ENCODE results near the gene SGIP1. TPM values are rescaled to one million over a fixed set of nuclear protein-coding genes. Genes with fewer than 3 reads are reported as not detected.

SGIP1 gene
- total and polyA plus RNA-seq, 2 of the 8 experiments (the other 6 are each of a cell fraction or from before 2014, with no cell fraction given): 1.4 to 2.1 TPM

- TF ChIP-seq RNF2 (IDR thresholded peaks at IDR 0.05; ENCODE audit: borderline replicate concordance, low read depth, low read length, missing control alignments, poor library complexity, severe bottlenecking): no peak
Measured at GRCh38 chr1:66527686-66528085, 6.3 kb upstream of the SGIP1 start (continued).
